MCF 10A (cell line): ENCODE data around the gene BRD2. TPM values are rescaled to one million over a fixed set of nuclear protein-coding genes. Genes with fewer than 3 reads are reported as not detected.
A peak's percentile ranks its signal among the peaks of the same experiment; 100 is the strongest.

Experiments
- Bru-seq: library from RNA; stranded (reverse); fragments of 400-500 nt; gene quantifications from one replicate; lab custom pipeline; 2021; lab: Mats Ljungman, UMichigan
- BruChase-seq, 2 experiments: library from RNA; stranded (reverse); fragments of 400-500 nt; gene quantifications; one replicate each; lab custom pipeline; 2021; lab: Mats Ljungman, UMichigan
- BruUV-seq: library from RNA; stranded (reverse); fragments of 400-500 nt; replicated peaks from 2 replicates; lab custom pipeline; 2021; lab: Mats Ljungman, UMichigan
- CTCF ChIA-PET: fragments of 300-600 bp; sonication (Branson Sonifier 250); formaldehyde crosslinking; extraction: SDS; loops from one replicate; lab custom pipeline; 2021; ENCODE audit warnings: antibody characterized with exemption, inconsistent platforms; lab: Yijun Ruan, JAX
- POLR2A ChIA-PET: fragments of 300-600, 350-650 bp; sonication (Branson Sonifier 250); formaldehyde crosslinking; extraction: SDS; loops from one replicate; lab custom pipeline; 2020; ENCODE audit warnings: antibody characterized with exemption, inconsistent platforms; lab: Yijun Ruan, JAX
- DNase-seq: peaks from one replicate; pipeline ENCODE4 v3.0.0-alpha.2; 2018; ENCODE audit not compliant: unreplicated experiment
- H3K27ac Mint-ChIP-seq: one replicate; pipeline ENCODE4 v1.8.0; 2022; ENCODE audit warnings: mild to moderate bottlenecking, low read depth, mixed read lengths; ENCODE audit not compliant: unreplicated experiment
- H3K27me3 Mint-ChIP-seq: one replicate; pipeline ENCODE4 v1.8.0; 2022; ENCODE audit warnings: mixed read lengths; ENCODE audit not compliant: insufficient read depth, unreplicated experiment
- H3K36me3 Mint-ChIP-seq: one replicate; pipeline ENCODE4 v1.8.0; 2022; ENCODE audit warnings: mild to moderate bottlenecking, moderate library complexity, mixed read lengths; ENCODE audit not compliant: insufficient read depth, unreplicated experiment
- H3K4me1 Mint-ChIP-seq: one replicate; pipeline ENCODE4 v1.8.0; 2022; ENCODE audit warnings: mixed read lengths; ENCODE audit not compliant: insufficient read depth, unreplicated experiment
- H3K4me3 Mint-ChIP-seq: one replicate; pipeline ENCODE4 v1.8.0; 2022; ENCODE audit warnings: mild to moderate bottlenecking, moderate library complexity, mixed read lengths; ENCODE audit not compliant: unreplicated experiment
- H3K9me3 Mint-ChIP-seq: one replicate; pipeline ENCODE4 v1.8.0; 2022; ENCODE audit warnings: mixed read lengths; ENCODE audit not compliant: unreplicated experiment
- CTCF ChIP-seq: fragments of 200-600 bp; IDR thresholded peaks from one replicate; pipeline ENCODE4 v1.8.0; 2022; ENCODE audit warnings: antibody characterized with exemption, mild to moderate bottlenecking; ENCODE audit not compliant: unreplicated experiment
- intact Hi-C: fragments of 100-400 bp; cut with micrococcal nuclease; formaldehyde crosslinking; loops from 2 replicates; pipeline ENCODE4 v1.14.1; 2022
- long read RNA-seq: library from polyadenylated mRNA; stranded (forward); transcript quantifications from one replicate; pipeline ENCODE4 v2.0.0, GENCODE V29; 2022
- total RNA-seq: library from RNA; stranded (reverse); gene quantifications from 2 replicates; pipeline ENCODE4 v1.2.3, GENCODE V29; 2022

Gene BRD2
- 201 and 223 TPM in 2 replicates for total RNA-seq
- percentile 99 among the genes with signal in this experiment for Bru-seq, nascent RNA
- BruChase-seq, experiment 1, labeled RNA remaining after a 6-hour chase = percentile 98 among the genes with signal in this experiment
- percentile 99 among the genes with signal in this experiment for BruChase-seq, experiment 2, labeled RNA remaining after a 2-hour chase
- long read RNA-seq, full-length matches to known transcripts = 8 of 181 reads
- long read RNA-seq, partial matches to known transcripts = 71 of 181 reads
- long read RNA-seq, other reads (novel, unspliced or antisense) = 102 of 181 reads

DNA sequence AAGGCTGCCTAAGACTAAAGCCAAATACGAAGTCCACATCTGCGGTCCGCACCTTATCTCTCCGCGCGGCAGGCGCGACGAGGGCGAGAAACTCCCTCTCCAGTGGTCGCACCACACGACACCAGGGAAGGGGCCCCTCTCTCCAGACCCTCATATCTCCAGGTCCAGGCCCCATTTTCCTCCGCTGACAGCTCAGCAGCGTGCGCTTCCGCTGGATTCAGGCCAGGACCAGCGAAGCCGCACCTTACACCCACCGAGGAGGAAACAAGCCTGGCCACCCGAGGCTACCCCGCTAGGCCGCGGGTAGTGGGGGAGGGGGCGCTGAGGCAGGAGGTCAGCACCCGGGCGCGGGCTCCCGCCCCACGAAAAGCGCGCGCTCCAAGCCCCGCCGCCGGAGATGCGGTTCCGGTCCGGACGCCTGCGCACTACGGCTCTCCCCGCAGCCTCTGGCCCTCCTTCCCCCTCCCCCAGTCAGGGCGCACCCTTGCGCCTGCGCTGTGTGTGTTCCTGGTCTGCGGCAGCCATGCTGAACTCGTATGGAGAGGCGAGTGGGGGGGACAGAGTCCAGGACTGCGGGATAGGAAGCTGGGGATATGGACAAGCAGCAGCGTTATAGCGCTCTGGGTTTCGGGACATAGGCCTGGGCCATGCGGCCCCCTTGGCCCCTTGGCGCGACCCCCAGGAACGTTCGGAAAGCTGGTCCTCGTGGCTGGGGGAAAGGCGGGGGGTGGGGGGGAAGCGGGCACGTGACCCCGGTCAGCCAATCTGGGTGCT is at the start of gene BRD2:
BRD2 (plus strand) TSS at position 502 of the 774 bp plus-strand sequence. CDS start 4,305 bp downstream, outside the sequence.
- TSS peak; percentile 14 for BruUV-seq

DNA sequence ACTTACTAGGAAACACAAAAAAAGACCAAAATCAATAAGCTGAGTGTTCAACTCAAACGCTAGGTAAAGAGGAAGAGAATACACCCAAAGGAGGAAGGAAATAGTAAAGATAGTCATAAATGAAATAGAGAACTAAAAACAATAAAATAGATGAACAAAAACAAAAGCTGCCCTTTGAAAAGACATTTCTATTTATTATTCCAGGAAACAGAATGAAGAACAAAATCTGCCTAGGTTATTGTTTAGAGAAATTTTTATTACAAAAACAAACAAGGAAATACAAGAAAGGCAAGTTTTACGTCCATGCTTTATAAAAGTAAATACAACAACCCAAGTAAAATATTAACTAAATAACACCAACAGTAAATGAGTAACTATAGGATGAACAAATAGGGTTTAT is 47.7 kb upstream of the BRD2 start:
- no TSS peak for BruUV-seq
- ChIA-PET CTCF (interaction anchor here (0.9 to 2.1 kb wide), 2 partner anchors 35 to 64 kb away, joined by 4 to 5 read pairs; no protein-coding TSS in a partner anchor), POLR2A (no interaction called here)
- no peak for TF ChIP-seq CTCF
- H3K27ac Mint-ChIP-seq = no peak overlapping the region
- intact Hi-C loops = no loop called here
- no peak overlapping the region for H3K4me3 Mint-ChIP-seq
- no peak for DNase-seq
- no peaks in the 10 kb centered on the region for H3K36me3 Mint-ChIP-seq
- peaks cover 60% of the 10 kb centered on the region for H3K27me3 Mint-ChIP-seq
- H3K4me1 Mint-ChIP-seq = no peaks in the 10 kb centered on the region
- H3K9me3 Mint-ChIP-seq = no peaks in the 10 kb centered on the region

More for the DNA sequence above, at the start of gene BRD2:
- TF ChIP-seq CTCF = no peak
- intact Hi-C loops = loop anchor here (5.0 kb wide), 1 partner anchor 126 kb away; the partner anchor contains the start of gene PSMB8
- H3K9me3 Mint-ChIP-seq = no peaks in the 10 kb centered on the region
- peak; percentile 98 for DNase-seq
- H3K27me3 Mint-ChIP-seq = no peaks in the 10 kb centered on the region
- ChIA-PET CTCF (interaction anchor here (0.7 to 6.2 kb wide), 16 partner anchors 9 to 280 kb away, joined by 3 to 59 read pairs (median 5); partner anchors contain the start of genes HLA-DMA and TAP2), POLR2A (interaction anchor here (0.6 to 10.4 kb wide), 29 partner anchors 9 to 1316 kb away, joined by 3 to 245 read pairs (median 6); partner anchors contain the start of genes BAG6, HLA-DMA, HLA-DMB and PFDN6)
- peaks cover 41% of the 10 kb centered on the region for H3K4me1 Mint-ChIP-seq
- H3K36me3 Mint-ChIP-seq = peaks cover 34% of the 10 kb centered on the region
- H3K27ac Mint-ChIP-seq = peak within 1 kb of the TSS; percentile 99
- peak within 1 kb of the TSS; percentile 90 for H3K4me3 Mint-ChIP-seq

DNA sequence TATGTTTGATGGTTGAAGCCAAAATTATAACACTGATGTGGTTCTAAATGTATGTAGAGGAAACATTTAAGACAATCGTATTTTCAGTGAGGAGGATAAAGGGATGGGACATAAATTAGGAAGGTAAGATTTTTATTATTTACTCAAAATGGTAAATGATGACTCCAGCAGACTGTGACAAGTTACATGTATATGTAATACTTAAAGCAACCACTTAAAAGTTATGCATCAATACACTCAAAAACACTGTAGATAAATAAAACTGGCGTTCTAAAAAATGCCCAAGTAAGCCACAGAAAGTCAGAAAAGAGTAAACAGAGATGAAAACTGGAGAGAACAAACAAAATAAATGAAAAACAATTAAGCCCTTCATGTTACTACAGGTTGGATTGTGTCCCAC is 46.3 kb upstream of the BRD2 start:
- DNase-seq = no peak
- intact Hi-C loops = no loop called here
- peaks cover 60% of the 10 kb centered on the region for H3K27me3 Mint-ChIP-seq
- no TSS peak for BruUV-seq
- H3K4me1 Mint-ChIP-seq = no peaks in the 10 kb centered on the region
- no peak overlapping the region for H3K4me3 Mint-ChIP-seq
- CTCF ChIA-PET = interaction anchor here (2.1 kb wide), 1 partner anchor 36 kb away, joined by 5 read pairs; no protein-coding TSS in a partner anchor
- H3K27ac Mint-ChIP-seq = no peak overlapping the region
- H3K9me3 Mint-ChIP-seq = no peaks in the 10 kb centered on the region
- TF ChIP-seq CTCF = no peak
- POLR2A ChIA-PET = no interaction called here
- no peaks in the 10 kb centered on the region for H3K36me3 Mint-ChIP-seq

DNA sequence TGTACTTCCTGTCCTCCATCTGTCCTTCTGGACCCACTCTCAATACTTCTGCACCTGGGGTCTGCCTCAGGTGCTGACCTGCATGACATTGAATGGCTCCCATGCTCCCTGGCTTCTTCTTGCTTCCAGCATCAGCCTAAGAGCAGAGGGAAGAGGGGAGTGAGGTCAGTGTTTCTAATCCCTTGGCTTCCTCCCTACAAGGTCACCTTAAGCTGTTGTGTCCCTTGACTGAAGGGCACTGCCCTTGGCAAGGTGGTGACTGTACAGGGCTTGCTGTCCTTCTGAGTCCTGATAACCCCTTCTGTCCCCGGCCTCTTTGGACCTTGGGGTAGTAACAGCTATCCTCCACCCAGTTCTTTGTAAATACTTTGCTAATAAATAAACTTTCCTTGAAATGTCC is 37.2 kb upstream of the BRD2 start:
- ChIA-PET CTCF (interaction anchor here (0.6 to 7.3 kb wide), 5 partner anchors 10 to 233 kb away, joined by 3 to 161 read pairs (median 3); no protein-coding TSS in a partner anchor), POLR2A (no interaction called here)
- no peaks in the 10 kb centered on the region for H3K36me3 Mint-ChIP-seq
- no peak overlapping the region for H3K27ac Mint-ChIP-seq
- no peak for TF ChIP-seq CTCF
- H3K27me3 Mint-ChIP-seq = peaks cover 81% of the 10 kb centered on the region
- no peaks in the 10 kb centered on the region for H3K9me3 Mint-ChIP-seq
- H3K4me3 Mint-ChIP-seq = no peak overlapping the region
- intact Hi-C loops = loop anchor here (5.0 kb wide), 1 partner anchor 44 kb away; no protein-coding TSS in a partner anchor
- no peak for DNase-seq
- no peaks in the 10 kb centered on the region for H3K4me1 Mint-ChIP-seq
- BruUV-seq = no TSS peak
